ENCODE measurements around the gene SARDH.

SARDH gene

DNA sequence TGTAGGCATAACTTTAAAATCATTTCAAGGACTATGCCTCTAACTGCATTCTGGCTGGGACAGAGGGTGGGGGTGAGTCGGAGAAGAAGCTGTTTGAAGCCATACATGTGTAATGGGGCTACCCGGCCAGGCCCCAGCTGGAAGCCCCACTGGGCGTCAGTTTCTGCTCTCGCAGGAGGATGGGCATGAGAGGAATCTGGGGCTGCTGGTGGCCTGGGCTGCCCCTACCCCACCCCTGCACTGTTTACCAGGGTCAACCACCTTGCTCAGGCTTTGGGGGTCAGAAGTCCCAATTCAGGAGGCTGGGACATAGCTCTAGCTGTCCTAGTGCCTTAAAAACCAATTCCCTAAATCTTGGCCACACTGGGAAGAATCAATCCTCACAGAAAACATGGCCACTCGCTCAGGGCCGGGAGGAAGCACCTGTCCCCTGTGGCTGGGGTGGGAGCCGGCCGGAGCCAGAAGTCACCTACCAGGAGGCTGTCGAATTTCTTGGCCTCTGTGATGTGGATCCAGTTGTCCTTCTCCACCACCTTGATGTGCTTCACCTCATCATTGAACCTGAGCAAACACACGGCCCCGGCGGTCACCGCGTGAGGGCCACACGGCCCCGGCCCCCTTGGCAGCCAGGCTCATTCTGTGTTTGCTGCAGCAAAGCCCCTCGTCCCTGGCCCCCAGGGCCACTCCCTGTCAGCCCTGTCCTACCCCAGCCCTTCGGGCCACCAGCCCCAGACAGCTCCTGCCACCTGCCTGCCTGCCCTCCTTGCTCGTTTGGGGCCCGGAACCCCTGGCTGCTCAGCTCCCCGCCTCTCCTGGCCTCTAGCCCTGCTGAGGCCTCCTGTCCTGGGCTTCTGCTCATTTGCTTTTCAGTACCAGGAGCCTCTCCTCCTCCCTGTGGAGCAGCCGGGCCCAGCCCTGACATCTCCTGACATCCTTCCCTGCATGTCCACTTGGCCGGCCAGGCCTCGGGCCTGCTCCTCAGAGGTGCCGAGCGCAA is 33.6 kb upstream of the SARDH start:
- Histone ChIP-seq H3K4me3 (ENCODE audit: low read depth, low read length, poor library complexity, severe bottlenecking) (no peak overlapping the region), H3K79me2 (ENCODE audit: insufficient read depth, low read length) (no peaks in the 10 kb centered on the region), H3K27me3 (ENCODE audit: insufficient read depth, low read length) (no peaks in the 10 kb centered on the region; the same call in 1 of the 2 replicates), H4K20me1 (ENCODE audit: insufficient read depth, low read length) (no peaks in the 10 kb centered on the region), H3K36me3 (ENCODE audit: insufficient read depth, low read length) (no peaks in the 10 kb centered on the region), H3F3A (ENCODE audit: insufficient read depth, low read length) (no peaks in the 10 kb centered on the region), H3K4me1 (ENCODE audit: insufficient read depth, low read length, severe bottlenecking) (no peaks in the 10 kb centered on the region), H3K9ac (ENCODE audit: low read length) (no peak overlapping the region), H3K4me2 (ENCODE audit: low read length) (no peak overlapping the region), H3K27ac (ENCODE audit: low read depth, low read length, poor library complexity, severe bottlenecking) (no peak overlapping the region), H3K9me2 (ENCODE audit: low read depth, low read length) (no peaks in the 10 kb centered on the region), H3K9me3 (ENCODE audit: low read length) (0 out of 2 replicates have a peak, but pooled peaks cover 2% of the 10 kb centered on the region), H2AFZ (ENCODE audit: low read length) (no peak overlapping the region)
- TF ChIP-seq CTCF (IDR thresholded peaks at IDR 0.05; ENCODE audit: low read length): no peak
- no peak for TF ChIP-seq EZH2 (IDR thresholded peaks at IDR 0.05; ENCODE audit: borderline replicate concordance, low read length)

DNA sequence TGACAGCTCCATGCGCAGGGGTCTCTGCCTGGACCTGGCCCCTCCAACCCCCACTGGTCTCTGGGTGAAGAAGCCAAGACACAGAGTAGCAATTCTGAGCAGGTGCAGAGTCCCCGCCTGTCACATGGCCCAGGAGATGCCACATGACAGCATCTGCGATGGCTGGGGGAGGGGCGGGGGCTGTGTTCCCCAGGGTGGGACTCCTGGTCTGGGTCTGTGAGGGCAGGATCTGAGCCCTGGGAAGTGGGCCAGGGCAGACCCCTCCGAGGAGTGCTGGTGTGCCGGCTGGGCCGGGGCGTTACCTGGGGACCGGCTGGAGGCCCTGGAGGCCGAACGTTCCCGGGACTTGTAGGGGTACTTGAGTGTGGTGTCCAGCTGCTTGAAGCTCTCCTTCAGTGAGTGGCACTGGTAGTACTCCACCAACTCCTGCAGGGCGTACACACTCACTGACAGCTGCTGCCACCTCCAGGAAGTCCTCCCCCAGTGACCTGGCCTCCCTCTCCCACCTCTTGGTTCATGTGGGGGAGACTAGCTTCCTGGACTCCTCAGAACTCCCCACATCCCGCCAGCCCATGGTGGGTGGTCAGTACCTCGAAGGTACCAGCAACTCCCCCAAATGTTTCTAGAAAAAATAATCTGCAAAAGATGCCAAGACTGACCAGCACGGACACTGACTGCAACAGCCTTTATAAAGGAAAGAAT is 32.1 kb upstream of the SARDH start:
- no peak overlapping the region for H3K9ac ChIP-seq (ENCODE audit: low read length)
- no peaks in the 10 kb centered on the region for H3K36me3 ChIP-seq (ENCODE audit: insufficient read depth, low read length)
- H2AFZ ChIP-seq (ENCODE audit: low read length): no peak overlapping the region
- no peaks in the 10 kb centered on the region; the same call in 1 of the 2 replicates for H3K27me3 ChIP-seq (ENCODE audit: insufficient read depth, low read length)
- H3K4me2 ChIP-seq (ENCODE audit: low read length): no peak overlapping the region
- H3K79me2 ChIP-seq (ENCODE audit: insufficient read depth, low read length): no peaks in the 10 kb centered on the region
- H3K27ac ChIP-seq (ENCODE audit: low read depth, low read length, poor library complexity, severe bottlenecking): no peak overlapping the region
- H4K20me1 ChIP-seq (ENCODE audit: insufficient read depth, low read length): no peaks in the 10 kb centered on the region
- H3K9me3 ChIP-seq (ENCODE audit: low read length): 0 out of 2 replicates have a peak, but pooled peaks cover 2% of the 10 kb centered on the region
- no peak for TF ChIP-seq CTCF (IDR thresholded peaks at IDR 0.05; ENCODE audit: low read length)
- TF ChIP-seq EZH2 (IDR thresholded peaks at IDR 0.05; ENCODE audit: borderline replicate concordance, low read length): no peak
- no peaks in the 10 kb centered on the region for H3F3A ChIP-seq (ENCODE audit: insufficient read depth, low read length)
- no peaks in the 10 kb centered on the region for H3K4me1 ChIP-seq (ENCODE audit: insufficient read depth, low read length, severe bottlenecking)
- H3K9me2 ChIP-seq (ENCODE audit: low read depth, low read length): no peaks in the 10 kb centered on the region
- no peak overlapping the region for H3K4me3 ChIP-seq (ENCODE audit: low read depth, low read length, poor library complexity, severe bottlenecking)

DNA sequence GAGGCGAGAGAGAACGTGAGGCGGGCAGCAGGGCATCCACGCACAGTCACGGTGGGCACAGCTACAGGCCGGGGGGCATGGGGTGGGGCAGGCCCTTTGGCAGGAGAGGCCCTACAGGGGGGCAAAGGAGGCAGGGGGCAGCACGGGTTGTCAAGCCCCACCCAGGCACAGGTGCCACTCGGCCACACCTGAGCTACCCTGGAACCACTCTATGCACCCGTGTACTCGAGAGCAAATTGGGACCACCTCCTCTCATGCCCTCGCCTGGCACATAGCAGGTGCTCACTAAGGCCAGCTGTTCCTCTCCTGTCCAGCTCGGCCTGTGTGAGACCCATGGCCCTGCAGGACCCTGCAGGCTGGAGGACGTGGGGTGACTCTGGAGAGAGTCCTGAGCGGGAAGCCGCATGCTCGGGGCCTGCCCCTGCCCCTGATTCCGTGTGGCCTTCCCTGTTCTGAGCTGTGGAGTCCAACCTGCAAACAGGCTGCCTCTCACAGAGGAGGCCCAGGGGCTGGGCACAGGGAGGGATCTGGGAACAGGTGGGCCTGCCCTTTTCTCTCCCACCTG is 31.4 kb upstream of the SARDH start:
- Histone ChIP-seq H3K4me2 (ENCODE audit: low read length) (no peak overlapping the region), H2AFZ (ENCODE audit: low read length) (no peak overlapping the region), H3K79me2 (ENCODE audit: insufficient read depth, low read length) (no peaks in the 10 kb centered on the region), H3K27me3 (ENCODE audit: insufficient read depth, low read length) (no peaks in the 10 kb centered on the region; the same call in 1 of the 2 replicates), H3K9me3 (ENCODE audit: low read length) (0 out of 2 replicates have a peak, but pooled peaks cover 2% of the 10 kb centered on the region), H3K9me2 (ENCODE audit: low read depth, low read length) (no peaks in the 10 kb centered on the region), H3F3A (ENCODE audit: insufficient read depth, low read length) (no peaks in the 10 kb centered on the region), H3K4me1 (ENCODE audit: insufficient read depth, low read length, severe bottlenecking) (no peaks in the 10 kb centered on the region), H4K20me1 (ENCODE audit: insufficient read depth, low read length) (no peaks in the 10 kb centered on the region), H3K9ac (ENCODE audit: low read length) (no peak overlapping the region), H3K4me3 (ENCODE audit: low read depth, low read length, poor library complexity, severe bottlenecking) (no peak overlapping the region), H3K36me3 (ENCODE audit: insufficient read depth, low read length) (no peaks in the 10 kb centered on the region), H3K27ac (ENCODE audit: low read depth, low read length, poor library complexity, severe bottlenecking) (no peak overlapping the region)
- TF ChIP-seq CTCF (IDR thresholded peaks at IDR 0.05; ENCODE audit: low read length): no peak
- TF ChIP-seq EZH2 (IDR thresholded peaks at IDR 0.05; ENCODE audit: borderline replicate concordance, low read length): no peak
